OCI-LY7 (cell line): Measurements from ENCODE around the gene UFSP1. TPM values are rescaled to one million over a fixed set of nuclear protein-coding genes. Genes with fewer than 3 reads are reported as not detected.

Experiments used
- BruUV-seq: library from RNA; stranded (reverse); fragments of 400-500 nt; replicated peaks from 2 replicates; lab custom pipeline; 2021; lab: Mats Ljungman, UMichigan
- CTCF ChIA-PET: fragments of 300-600 bp; sonication (Branson Sonifier 250); formaldehyde crosslinking; loops from one replicate; lab custom pipeline; 2022; ENCODE audit warnings: antibody characterized with exemption; ENCODE audit not compliant: unreplicated experiment; lab: Charles Lee
- POLR2A ChIA-PET: fragments of 300-600 bp; sonication (Branson Sonifier 250); formaldehyde crosslinking; loops from one replicate; lab custom pipeline; 2022; ENCODE audit warnings: antibody characterized with exemption; lab: Charles Lee
- DNase-seq: peaks from one replicate; pipeline ENCODE4 v3.0.0-alpha.2; 2015; ENCODE audit warnings: low spot score
- H2AFZ ChIP-seq: fragments of 200-600 bp; sonication (generic), shearing (Covaris generic); 2 replicates; pipeline ENCODE4 v1.6.1; 2014; ENCODE audit warnings: mild to moderate bottlenecking, antibody characterized with exemption, low read length, moderate library complexity
- H3K27ac ChIP-seq: fragments of 200-600 bp; sonication (generic); 2 replicates; pipeline ENCODE4 v1.5.1; 2014; ENCODE audit warnings: mixed run types, low read depth, mild to moderate bottlenecking, moderate library complexity, low read length, inconsistent platforms; ENCODE audit not compliant: poor library complexity, severe bottlenecking
- H3K36me3 ChIP-seq: fragments of 200-600 bp; sonication (generic); 2 replicates; pipeline ENCODE4 v1.6.1; 2014; ENCODE audit warnings: mild to moderate bottlenecking, antibody characterized with exemption, low read length, moderate library complexity, mixed read lengths; ENCODE audit not compliant: insufficient read depth
- H3K4me1 ChIP-seq: fragments of 200-600 bp; sonication (generic); 2 replicates; pipeline ENCODE4 v1.5.1; 2014; ENCODE audit warnings: mild to moderate bottlenecking, low read length; ENCODE audit not compliant: insufficient read depth, poor library complexity, severe bottlenecking
- H3K4me2 ChIP-seq: fragments of 200-600 bp; sonication (generic); 2 replicates; pipeline ENCODE4 v1.6.1; 2014; ENCODE audit warnings: mild to moderate bottlenecking, low read length
- H3K4me3 ChIP-seq: fragments of 200-600 bp; sonication (generic); 2 replicates; pipeline ENCODE4 v1.5.1; 2014; ENCODE audit warnings: mild to moderate bottlenecking, low read depth, low read length; ENCODE audit not compliant: poor library complexity, severe bottlenecking
- H3K79me2 ChIP-seq: fragments of 200-600 bp; sonication (generic); 2 replicates; pipeline ENCODE4 v1.6.1; 2016; ENCODE audit warnings: low read depth, mild to moderate bottlenecking, low read length, moderate library complexity, mixed read lengths; ENCODE audit not compliant: insufficient read depth
- H3K9me2 ChIP-seq: fragments of 200-600 bp; sonication (generic); 2 replicates; pipeline ENCODE4 v1.6.1; 2016; ENCODE audit warnings: mild to moderate bottlenecking, low read length, mixed read lengths; ENCODE audit not compliant: insufficient read depth
- H3K9me3 ChIP-seq: fragments of 200-600 bp; sonication (generic); 2 replicates; pipeline ENCODE4 v1.6.1; 2014; ENCODE audit warnings: mild to moderate bottlenecking, mixed run types, low read length, mixed read lengths
- H4K20me1 ChIP-seq: fragments of 200-600 bp; sonication (generic); 2 replicates; pipeline ENCODE4 v1.6.1; 2014; ENCODE audit warnings: mild to moderate bottlenecking, antibody characterized with exemption, low read length, moderate library complexity, mixed read lengths; ENCODE audit not compliant: insufficient read depth
- CTCF ChIP-seq: fragments of 200-600 bp; sonication (generic); conservative IDR thresholded peaks from 2 replicates; pipeline ENCODE4 v1.5.1; 2014; ENCODE audit warnings: mild to moderate bottlenecking, antibody characterized with exemption, low read length, moderate library complexity, mixed read lengths
- EZH2phosphoT487 ChIP-seq: fragments of 200-600 bp; sonication (generic); IDR thresholded peaks from 2 replicates; pipeline ENCODE4 v1.6.1; 2018; ENCODE audit warnings: low read depth, borderline replicate concordance, mild to moderate bottlenecking, mixed run types, antibody characterized with exemption, low read length, moderate library complexity, mixed read lengths
- intact Hi-C: fragments of 100-400 bp; cut with micrococcal nuclease; formaldehyde crosslinking; loops from one replicate; pipeline ENCODE4 v1.10.0; 2022; ENCODE audit not compliant: unreplicated experiment
- total RNA-seq, 2 experiments: library from RNA; depleted of rRNA in 1 of 2; stranded (reverse); fragments of >200 nt in 1 of 2; shearing (Covaris generic) in 1 of 2; gene quantifications; 2 replicates each; pipeline ENCODE4 v1.2.3, GENCODE V29; 2014 to 2022

The UFSP1 gene
- total RNA-seq, 2 experiments from 2014 or later, result 2.8 to 3.3 TPM

GRCh38 chr7:100900978-100901377 is 11.5 kb upstream of the UFSP1 start:
- no peak for TF ChIP-seq CTCF
- TF ChIP-seq EZH2phosphoT487, result no peak
- no peaks in the 10 kb centered on the region for H3K9me2 ChIP-seq
- no peaks in the 10 kb centered on the region for H3K4me1 ChIP-seq
- no peak overlapping the region for H3K4me2 ChIP-seq
- H3K9me3 ChIP-seq, result no peaks in the 10 kb centered on the region
- H2AFZ ChIP-seq, result no peak overlapping the region
- no peaks in the 10 kb centered on the region for H3K79me2 ChIP-seq
- ChIA-PET POLR2A (interaction anchor here (0.7 to 1.1 kb wide), 3 partner anchors 11 to 174 kb away, joined by 3 read pairs; partner anchors contain the start of gene UFSP1), CTCF (no interaction called here)
- H3K36me3 ChIP-seq, result no peaks in the 10 kb centered on the region
- H3K27ac ChIP-seq, result no peak overlapping the region
- DNase-seq, result no peak
- intact Hi-C loops, result no loop called here
- H3K4me3 ChIP-seq, result no peak overlapping the region
- BruUV-seq, result no TSS peak
- H4K20me1 ChIP-seq, result no peaks in the 10 kb centered on the region

GRCh38 chr7:100899432-100899831 is 9.9 kb upstream of the UFSP1 start:
- H3K9me2 ChIP-seq, result no peaks in the 10 kb centered on the region
- no peak overlapping the region for H2AFZ ChIP-seq
- POLR2A ChIA-PET, result no interaction called here
- H3K4me2 ChIP-seq, result no peak overlapping the region
- no peaks in the 10 kb centered on the region for H4K20me1 ChIP-seq
- BruUV-seq, result no TSS peak
- no peak overlapping the region for H3K27ac ChIP-seq
- H3K36me3 ChIP-seq, result no peaks in the 10 kb centered on the region
- intact Hi-C loops, result loop anchor here (5.0 kb wide), 1 partner anchor 178 kb away; no protein-coding TSS in a partner anchor
- DNase-seq, result no peak
- H3K79me2 ChIP-seq, result no peaks in the 10 kb centered on the region
- no peak overlapping the region for H3K4me3 ChIP-seq
- CTCF ChIA-PET, result no interaction called here
- H3K4me1 ChIP-seq, result peaks cover 6% of the 10 kb centered on the region
- no peaks in the 10 kb centered on the region for H3K9me3 ChIP-seq
- TF ChIP-seq EZH2phosphoT487, result no peak
- TF ChIP-seq CTCF, result no peak

GRCh38 chr7:100897772-100898454 is 8.4 kb upstream of the UFSP1 start:
- TF ChIP-seq EZH2phosphoT487, result no peak
- Histone ChIP-seq H2AFZ (no peak overlapping the region), H3K36me3 (no peaks in the 10 kb centered on the region), H3K4me2 (no peak overlapping the region), H3K4me1 (peaks cover 6% of the 10 kb centered on the region), H3K4me3 (no peak overlapping the region), H3K79me2 (no peaks in the 10 kb centered on the region), H3K9me2 (no peaks in the 10 kb centered on the region), H4K20me1 (no peaks in the 10 kb centered on the region), H3K27ac (no peak overlapping the region), H3K9me3 (no peaks in the 10 kb centered on the region)
- DNase-seq, result no peak
- no TSS peak for BruUV-seq
- CTCF ChIA-PET, result interaction anchor here (1.1 kb wide), 1 partner anchor 160 kb away, joined by 3 read pairs; no protein-coding TSS in a partner anchor
- POLR2A ChIA-PET, result no interaction called here
- intact Hi-C loops, result loop anchor here (1.0 to 5.0 kb wide), 2 partner anchors 161 to 179 kb away; no protein-coding TSS in a partner anchor
